NCI-H2171 (cell line): ENCODE data around the gene THAP7.

Experiments
- DNase-seq: peaks from one replicate; lab custom pipeline; 2025; lab: John Stamatoyannopoulos, UW

Gene THAP7

GRCh38 chr22:20993304-20994127 is 8.4 kb downstream of the THAP7 start:
- no peak for DNase-seq

GRCh38 chr22:20992456-20993303 is 9.2 kb downstream of the THAP7 start:
- no peak for DNase-seq

GRCh38 chr22:20992056-20992442 is 9.9 kb downstream of the THAP7 start:
- no peak for DNase-seq

GRCh38 chr22:20991252-20992055 is 10.5 kb downstream of the THAP7 start:
- DNase-seq = no peak

- DNase-seq = no peak
These were observed 11.4 kb downstream of the THAP7 start for GRCh38 chr22:20990184-20991180.

- DNase-seq = no peak
These were observed 12.4 kb downstream of the THAP7 start for GRCh38 chr22:20989323-20990138.

- DNase-seq = no peak
These were observed 13.2 kb downstream of the THAP7 start for GRCh38 chr22:20988573-20989322.

- no peak for DNase-seq
These were observed 14.5 kb downstream of the THAP7 start for GRCh38 chr22:20987375-20987774.

- DNase-seq = no peak
These were observed 15.6 kb downstream of the THAP7 start for GRCh38 chr22:20986365-20986764.

- no peak for DNase-seq
These were observed 16.2 kb downstream of the THAP7 start for GRCh38 chr22:20985720-20986119.

GRCh38 chr22:20983081-20983771 is 18.7 kb downstream of the THAP7 start:
- DNase-seq = no peak

GRCh38 chr22:20982563-20982882 is 19.4 kb downstream of the THAP7 start:
- no peak for DNase-seq

- peak; percentile 72 for DNase-seq
These were observed 19.9 kb downstream of the THAP7 start, which contains the start of gene LZTR1 for GRCh38 chr22:20981787-20982562. TSS of gene LZTR1 (plus strand) at chr22:20982297. CDS start at chr22:20982372, 75 bp downstream.

GRCh38 chr22:20980938-20981722 is 20.8 kb downstream of the THAP7 start:
- no peak for DNase-seq

- DNase-seq = no peak
These were observed 21.4 kb downstream of the THAP7 start for GRCh38 chr22:20980523-20980922.

GRCh38 chr22:20979940-20980453 is 21.9 kb downstream of the THAP7 start:
- no peak for DNase-seq

GRCh38 chr22:20979243-20979809 is 22.6 kb downstream of the THAP7 start:
- no peak for DNase-seq
